ENCODE data around the gene MRC2.
A peak's percentile ranks its signal among the peaks of the same experiment; 100 is the strongest.

DNA sequence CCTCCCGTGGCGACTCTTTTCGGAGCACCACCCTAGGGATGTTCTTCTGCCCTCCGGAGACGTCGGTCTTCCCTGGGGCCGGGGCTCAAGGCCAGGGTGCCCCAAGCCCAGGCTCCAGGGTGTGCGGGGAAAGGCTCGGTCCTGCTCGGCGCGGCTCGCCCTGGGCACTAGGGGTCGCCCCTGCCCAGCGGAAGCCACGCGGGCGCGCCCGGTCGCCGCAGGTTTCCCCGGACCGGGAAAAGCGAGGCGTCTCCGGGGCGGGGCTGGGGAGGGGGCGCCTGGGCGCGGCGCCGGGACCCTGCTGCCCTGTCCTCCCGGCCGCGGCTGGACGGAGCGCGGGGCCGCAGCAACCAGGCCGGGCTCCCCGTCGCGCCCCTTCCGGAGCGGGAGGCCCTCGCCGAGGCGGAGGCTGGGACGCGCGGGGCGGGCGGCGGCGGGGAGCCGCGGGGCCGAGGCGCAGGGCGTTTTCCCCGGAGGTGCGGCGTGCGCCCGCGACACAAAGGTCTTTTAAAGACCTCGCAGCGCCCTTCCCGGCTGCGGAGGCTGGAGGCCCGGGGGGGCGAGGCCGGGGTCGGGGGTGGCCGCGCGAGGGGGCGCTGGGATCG, 76.4 kb downstream of the MRC2 start:
- TF ChIP-seq RAD21 (IDR thresholded peaks at IDR 0.05; ENCODE audit: low read depth) (peak; percentile 89), TAF1 (IDR thresholded peaks at IDR 0.05; ENCODE audit: low read depth) (no peak), EP300 (IDR thresholded peaks at IDR 0.05; ENCODE audit: borderline replicate concordance) (no peak)
- TF ChIP-seq, protein P1, sequence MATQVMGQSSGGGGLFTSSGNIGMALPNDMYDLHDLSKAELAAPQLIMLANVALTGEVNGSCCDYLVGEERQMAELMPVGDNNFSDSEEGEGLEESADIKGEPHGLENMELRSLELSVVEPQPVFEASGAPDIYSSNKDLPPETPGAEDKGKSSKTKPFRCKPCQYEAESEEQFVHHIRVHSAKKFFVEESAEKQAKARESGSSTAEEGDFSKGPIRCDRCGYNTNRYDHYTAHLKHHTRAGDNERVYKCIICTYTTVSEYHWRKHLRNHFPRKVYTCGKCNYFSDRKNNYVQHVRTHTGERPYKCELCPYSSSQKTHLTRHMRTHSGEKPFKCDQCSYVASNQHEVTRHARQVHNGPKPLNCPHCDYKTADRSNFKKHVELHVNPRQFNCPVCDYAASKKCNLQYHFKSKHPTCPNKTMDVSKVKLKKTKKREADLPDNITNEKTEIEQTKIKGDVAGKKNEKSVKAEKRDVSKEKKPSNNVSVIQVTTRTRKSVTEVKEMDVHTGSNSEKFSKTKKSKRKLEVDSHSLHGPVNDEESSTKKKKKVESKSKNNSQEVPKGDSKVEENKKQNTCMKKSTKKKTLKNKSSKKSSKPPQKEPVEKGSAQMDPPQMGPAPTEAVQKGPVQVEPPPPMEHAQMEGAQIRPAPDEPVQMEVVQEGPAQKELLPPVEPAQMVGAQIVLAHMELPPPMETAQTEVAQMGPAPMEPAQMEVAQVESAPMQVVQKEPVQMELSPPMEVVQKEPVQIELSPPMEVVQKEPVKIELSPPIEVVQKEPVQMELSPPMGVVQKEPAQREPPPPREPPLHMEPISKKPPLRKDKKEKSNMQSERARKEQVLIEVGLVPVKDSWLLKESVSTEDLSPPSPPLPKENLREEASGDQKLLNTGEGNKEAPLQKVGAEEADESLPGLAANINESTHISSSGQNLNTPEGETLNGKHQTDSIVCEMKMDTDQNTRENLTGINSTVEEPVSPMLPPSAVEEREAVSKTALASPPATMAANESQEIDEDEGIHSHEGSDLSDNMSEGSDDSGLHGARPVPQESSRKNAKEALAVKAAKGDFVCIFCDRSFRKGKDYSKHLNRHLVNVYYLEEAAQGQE (IDR thresholded peaks at IDR 0.05; ENCODE audit: low read depth): no peak
- TF ChIP-seq, protein P2, sequence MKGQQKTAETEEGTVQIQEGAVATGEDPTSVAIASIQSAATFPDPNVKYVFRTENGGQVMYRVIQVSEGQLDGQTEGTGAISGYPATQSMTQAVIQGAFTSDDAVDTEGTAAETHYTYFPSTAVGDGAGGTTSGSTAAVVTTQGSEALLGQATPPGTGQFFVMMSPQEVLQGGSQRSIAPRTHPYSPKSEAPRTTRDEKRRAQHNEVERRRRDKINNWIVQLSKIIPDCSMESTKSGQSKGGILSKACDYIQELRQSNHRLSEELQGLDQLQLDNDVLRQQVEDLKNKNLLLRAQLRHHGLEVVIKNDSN (IDR thresholded peaks at IDR 0.05): no peak
